ENCODE measurements around the gene SLC25A25.

SLC25A25 gene

GRCh38 chr9:128099231-128099931 is 31.3 kb downstream of the SLC25A25 start:
- H3K4me3 ChIP-seq (ENCODE audit: low read depth, low read length), result peak overlapping the region; percentile 71
- TF ChIP-seq CTCF (IDR thresholded peaks at IDR 0.05; ENCODE audit: low read depth, low read length), result no peak

GRCh38 chr9:128099932-128100491 is 32.0 kb downstream of the SLC25A25 start:
- H3K4me3 ChIP-seq (ENCODE audit: low read depth, low read length), result peak overlapping the region; percentile 71
- no peak for TF ChIP-seq CTCF (IDR thresholded peaks at IDR 0.05; ENCODE audit: low read depth, low read length)

GRCh38 chr9:128100581-128100980 is 32.5 kb downstream of the SLC25A25 start:
- TF ChIP-seq CTCF (IDR thresholded peaks at IDR 0.05; ENCODE audit: low read depth, low read length), result no peak

GRCh38 chr9:128101231-128101661 is 33.2 kb downstream of the SLC25A25 start:
- no peak for TF ChIP-seq CTCF (IDR thresholded peaks at IDR 0.05; ENCODE audit: low read depth, low read length)
- H3K4me3 ChIP-seq (ENCODE audit: low read depth, low read length), result no peak overlapping the region

More at GRCh38 chr9:128100581-128100980, 32.5 kb downstream of the SLC25A25 start:
- H3K4me3 ChIP-seq (ENCODE audit: low read depth, low read length), result no peak overlapping the region; the same call in 1 of the 2 replicates

- H3K4me3 ChIP-seq (ENCODE audit: low read depth, low read length), result no peak overlapping the region
- TF ChIP-seq CTCF (IDR thresholded peaks at IDR 0.05; ENCODE audit: low read depth, low read length), result no peak
Observed at GRCh38 chr9:128101690-128102089, 33.7 kb downstream of the SLC25A25 start.

GRCh38 chr9:128102196-128102595 is 34.2 kb downstream of the SLC25A25 start:
- no peak overlapping the region for H3K4me3 ChIP-seq (ENCODE audit: low read depth, low read length)
- no peak for TF ChIP-seq CTCF (IDR thresholded peaks at IDR 0.05; ENCODE audit: low read depth, low read length)

- no peak for TF ChIP-seq CTCF (IDR thresholded peaks at IDR 0.05; ENCODE audit: low read depth, low read length)
- H3K4me3 ChIP-seq (ENCODE audit: low read depth, low read length), result no peak overlapping the region
Observed at GRCh38 chr9:128102861-128103588, 35.0 kb downstream of the SLC25A25 start.
